GM21619 (cell line): ENCODE results near the gene MAGEB1.

Experiments
- ATAC-seq: cut with Tn5 transposase; IDR thresholded peaks from one replicate; pipeline ENCODE4 v1.9.1; 2021; ENCODE audit not compliant: unreplicated experiment

MAGEB1 gene

GRCh38 chrX:30296408-30297254, 49.7 kb downstream of the MAGEB1 start:
- ATAC-seq: no peak

GRCh38 chrX:30301208-30301607, 54.3 kb downstream of the MAGEB1 start:
- no peak for ATAC-seq
